Measurements from ENCODE around the gene STXBP5. TPM values are rescaled to one million over a fixed set of nuclear protein-coding genes. Genes with fewer than 3 reads are reported as not detected.

STXBP5 gene
- total RNA-seq, 1 experiment from 2014 or later = 17.9 TPM

DNA sequence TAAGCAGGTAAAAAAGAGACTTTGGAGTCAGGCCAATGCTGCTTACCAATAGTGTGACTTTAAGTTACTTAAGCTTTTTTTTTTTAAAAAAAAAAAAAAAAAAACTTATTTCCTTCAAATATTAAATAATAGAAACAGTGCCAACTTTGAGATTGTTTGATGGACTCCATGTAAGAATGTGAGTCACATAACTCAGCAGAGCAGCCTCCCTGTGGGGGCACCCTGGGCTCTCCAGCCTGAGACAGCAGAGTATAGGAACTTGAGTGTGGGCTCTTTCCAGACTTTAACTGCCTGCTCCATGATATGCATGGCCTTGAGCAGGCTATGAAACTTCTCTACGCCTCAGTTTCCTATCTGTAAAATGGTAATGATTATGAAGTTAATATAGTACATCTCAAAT lies 190.9 kb downstream of the STXBP5 start:
- DNase-seq = no peak
- Histone ChIP-seq H3K9me3 (no peaks in the 10 kb centered on the region), H3K4me3 (ENCODE audit: low read depth, low read length) (no peak overlapping the region), H3K36me3 (ENCODE audit: control insufficient read depth, insufficient read depth, low read length) (no peaks in the 10 kb centered on the region), H3K27me3 (replicated peaks; ENCODE audit: control insufficient read depth, insufficient read depth, low read length) (no peaks in the 10 kb centered on the region), H3K4me1 (no peaks in the 10 kb centered on the region)
- Mint-ChIP-seq H3K4me3 (ENCODE audit: unreplicated experiment) (no peak overlapping the region), H3K4me1 (ENCODE audit: low read depth, unreplicated experiment) (no peaks in the 10 kb centered on the region), H3K27ac (ENCODE audit: unreplicated experiment) (no peak overlapping the region), H3K27me3 (ENCODE audit: insufficient read depth, unreplicated experiment) (no peaks in the 10 kb centered on the region), H3K9me3 (ENCODE audit: unreplicated experiment) (peaks cover 7% of the 10 kb centered on the region), H3K36me3 (ENCODE audit: insufficient read depth, unreplicated experiment) (no peaks in the 10 kb centered on the region)
- BruUV-seq (replicated peaks) = no TSS peak
- no peak for TF ChIP-seq CTCF (IDR thresholded peaks at IDR 0.05; ENCODE audit: insufficient read depth in 1 of 2, low read depth in 1 of 2, low read length in 1 of 2, severe bottlenecking in 1 of 2, unreplicated experiment in 1 of 2)
- ChIA-PET CTCF (interaction anchor here (0.6 kb wide), 1 partner anchor 1047 kb away, joined by 3 read pairs; no protein-coding TSS in a partner anchor), POLR2A (no interaction called here)
- intact Hi-C loops (cut with micrococcal nuclease; ENCODE audit: unreplicated experiment) = loop anchor here (10.0 kb wide), 1 partner anchor 860 kb away; no protein-coding TSS in a partner anchor

GRCh38 chr6:147397306-147397705 lies 193.1 kb downstream of the STXBP5 start:
- DNase-seq = no peak
- CTCF ChIA-PET = no interaction called here
- intact Hi-C loops (cut with micrococcal nuclease; ENCODE audit: unreplicated experiment) = loop anchor here (10.0 kb wide), 1 partner anchor 857 kb away; no protein-coding TSS in a partner anchor

DNA sequence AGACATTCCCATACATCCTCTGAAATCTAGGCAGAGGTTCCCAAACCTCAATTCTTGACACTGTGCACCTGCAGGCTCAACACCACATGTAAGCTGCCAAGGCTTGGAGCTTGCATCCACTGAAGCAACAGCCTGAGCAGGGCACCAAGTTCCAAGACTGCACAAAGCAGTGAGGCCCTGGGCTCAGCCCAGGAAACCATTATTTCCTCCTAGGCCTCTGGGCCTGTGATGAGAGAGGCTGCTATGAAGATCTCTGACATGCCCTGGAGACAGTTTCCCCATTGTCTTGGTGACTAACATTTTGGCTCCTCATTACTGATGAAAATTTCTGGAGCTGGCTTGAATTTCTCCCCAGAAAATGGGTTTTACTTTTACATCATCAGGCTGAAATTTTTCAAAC lies 196.8 kb downstream of the STXBP5 start:
- Mint-ChIP-seq H3K27ac (ENCODE audit: unreplicated experiment) (no peak overlapping the region), H3K9me3 (ENCODE audit: unreplicated experiment) (peaks cover 47% of the 10 kb centered on the region), H3K27me3 (ENCODE audit: insufficient read depth, unreplicated experiment) (peaks cover 4% of the 10 kb centered on the region), H3K36me3 (ENCODE audit: insufficient read depth, unreplicated experiment) (no peaks in the 10 kb centered on the region), H3K4me3 (ENCODE audit: unreplicated experiment) (no peak overlapping the region), H3K4me1 (ENCODE audit: low read depth, unreplicated experiment) (no peaks in the 10 kb centered on the region)
- ChIA-PET POLR2A (no interaction called here), CTCF (no interaction called here)
- Histone ChIP-seq H3K9me3 (no peaks in the 10 kb centered on the region; the same call in 1 of the 2 replicates), H3K36me3 (ENCODE audit: control insufficient read depth, insufficient read depth, low read length) (no peaks in the 10 kb centered on the region), H3K27me3 (replicated peaks; ENCODE audit: control insufficient read depth, insufficient read depth, low read length) (no peaks in the 10 kb centered on the region), H3K4me3 (ENCODE audit: low read depth, low read length) (no peak overlapping the region), H3K4me1 (no peaks in the 10 kb centered on the region)
- no peak for TF ChIP-seq CTCF (IDR thresholded peaks at IDR 0.05; ENCODE audit: insufficient read depth in 1 of 2, low read depth in 1 of 2, low read length in 1 of 2, severe bottlenecking in 1 of 2, unreplicated experiment in 1 of 2)
- no TSS peak for BruUV-seq (replicated peaks)
- intact Hi-C loops (cut with micrococcal nuclease; ENCODE audit: unreplicated experiment) = no loop called here
- no peak for DNase-seq

More at GRCh38 chr6:147397306-147397705, 193.1 kb downstream of the STXBP5 start:
- no peaks in the 10 kb centered on the region for H3K27me3 ChIP-seq (replicated peaks; ENCODE audit: control insufficient read depth, insufficient read depth, low read length)
- no peaks in the 10 kb centered on the region for H3K4me1 ChIP-seq
- no peaks in the 10 kb centered on the region; the same call in 1 of the 2 replicates for H3K9me3 ChIP-seq
- no peak for TF ChIP-seq CTCF (IDR thresholded peaks at IDR 0.05; ENCODE audit: insufficient read depth in 1 of 2, low read depth in 1 of 2, low read length in 1 of 2, severe bottlenecking in 1 of 2, unreplicated experiment in 1 of 2)
- no TSS peak for BruUV-seq (replicated peaks)
- Mint-ChIP-seq H3K9me3 (ENCODE audit: unreplicated experiment) (peaks cover 20% of the 10 kb centered on the region), H3K36me3 (ENCODE audit: insufficient read depth, unreplicated experiment) (no peaks in the 10 kb centered on the region), H3K27me3 (ENCODE audit: insufficient read depth, unreplicated experiment) (no peaks in the 10 kb centered on the region), H3K4me1 (ENCODE audit: low read depth, unreplicated experiment) (no peaks in the 10 kb centered on the region), H3K27ac (ENCODE audit: unreplicated experiment) (no peak overlapping the region), H3K4me3 (ENCODE audit: unreplicated experiment) (no peak overlapping the region)
- no peaks in the 10 kb centered on the region for H3K36me3 ChIP-seq (ENCODE audit: control insufficient read depth, insufficient read depth, low read length)
- POLR2A ChIA-PET = no interaction called here
- H3K4me3 ChIP-seq (ENCODE audit: low read depth, low read length) = no peak overlapping the region

All from Caco-2 (cell line).